IPS DF 6.9 (cell line): ENCODE measurements around the gene SMLR1.

ENCODE experiments used
- DNase-seq: peaks from one replicate; pipeline ENCODE4 v3.0.0-alpha.2; 2013; ENCODE audit warnings: low read depth, low spot score
- H3K27ac ChIP-seq: one replicate; pipeline ENCODE4 v1.5.1; 2013; ENCODE audit warnings: low read length, control low read depth
- H3K27me3 ChIP-seq: 2 replicates; pipeline ENCODE4 v1.6.1; 2013; ENCODE audit warnings: mild to moderate bottlenecking, low read length; ENCODE audit not compliant: control insufficient read depth, insufficient read depth
- H3K36me3 ChIP-seq: 2 replicates; pipeline ENCODE4 v1.6.1; 2013; ENCODE audit warnings: low read length; ENCODE audit not compliant: control insufficient read depth, insufficient read depth
- H3K4me1 ChIP-seq: 2 replicates; pipeline ENCODE4 v1.6.1; 2013; ENCODE audit warnings: low read length; ENCODE audit not compliant: control insufficient read depth, insufficient read depth
- H3K4me3 ChIP-seq: 2 replicates; pipeline ENCODE4 v1.5.1; 2013; ENCODE audit warnings: mild to moderate bottlenecking, low read length
- H3K9me3 ChIP-seq: 2 replicates; pipeline ENCODE4 v1.6.1; 2013; ENCODE audit warnings: low read length, inconsistent platforms; ENCODE audit not compliant: control insufficient read depth, insufficient read depth
- WGBS: extraction: QIAGEN DNeasy Blood & Tissue Kit; methylation state at CpG from one replicate; pipeline ENCODE4 v1.1.7; 2013; ENCODE audit warnings: mixed read lengths, missing lambda C conversion rate; ENCODE audit not compliant: insufficient read length, insufficient coverage; 5-methylcytosine and 5-hydroxymethylcytosine counted together

The SMLR1 gene

DNA sequence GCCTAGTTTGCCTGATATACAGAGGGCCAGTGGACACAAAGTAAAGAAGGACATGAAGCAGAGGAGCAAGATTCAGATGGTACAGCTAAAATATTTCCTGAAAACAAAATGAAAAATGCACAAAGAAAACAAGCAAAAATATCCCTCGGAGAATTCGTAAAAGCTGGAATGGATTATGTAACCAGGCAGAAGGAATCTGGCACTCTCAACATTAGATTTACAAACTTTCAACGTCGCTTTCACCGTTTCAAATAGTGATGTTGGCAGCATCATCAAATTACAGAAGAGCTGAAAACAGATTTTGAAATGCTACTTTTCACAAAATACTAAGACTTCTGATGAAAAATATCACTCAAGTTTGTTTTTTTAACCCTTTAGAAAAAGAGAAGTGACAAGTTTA is 11.7 kb downstream of the SMLR1 start:
- DNase-seq = no peak
- H3K4me3 ChIP-seq = no peak overlapping the region
- WGBS = no CpG with 5 or more reads among the region's 5 CpGs

DNA sequence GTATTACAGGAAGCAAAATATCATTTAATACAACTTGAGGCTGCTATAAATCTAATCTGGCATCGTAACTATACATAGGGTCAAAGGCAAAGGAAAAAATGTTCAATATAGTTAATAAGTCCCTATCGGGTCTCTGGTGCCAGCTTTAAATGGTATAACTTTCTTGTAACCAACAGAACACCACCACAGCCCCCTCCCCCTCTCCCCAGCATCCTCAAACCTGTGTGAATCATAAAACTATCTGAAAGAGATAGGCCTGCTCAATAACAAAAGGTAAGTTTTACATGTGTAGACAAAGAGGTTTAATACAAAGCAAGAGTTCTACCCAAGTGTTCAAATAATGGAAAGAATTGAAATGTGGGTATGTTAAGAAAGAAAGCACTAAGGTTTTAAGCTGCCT is 12.2 kb downstream of the SMLR1 start:
- WGBS = no CpG with 5 or more reads among the region's 2 CpGs
- no peak for DNase-seq
- H3K27ac ChIP-seq = no peak overlapping the region

More for the DNA sequence above, 11.7 kb downstream of the SMLR1 start:
- Histone ChIP-seq H3K27me3 (no peaks in the 10 kb centered on the region), H3K27ac (no peak overlapping the region), H3K4me1 (peaks cover 1% of the 10 kb centered on the region; the same call in 1 of the 2 replicates), H3K9me3 (no peaks in the 10 kb centered on the region), H3K36me3 (no peaks in the 10 kb centered on the region)

DNA sequence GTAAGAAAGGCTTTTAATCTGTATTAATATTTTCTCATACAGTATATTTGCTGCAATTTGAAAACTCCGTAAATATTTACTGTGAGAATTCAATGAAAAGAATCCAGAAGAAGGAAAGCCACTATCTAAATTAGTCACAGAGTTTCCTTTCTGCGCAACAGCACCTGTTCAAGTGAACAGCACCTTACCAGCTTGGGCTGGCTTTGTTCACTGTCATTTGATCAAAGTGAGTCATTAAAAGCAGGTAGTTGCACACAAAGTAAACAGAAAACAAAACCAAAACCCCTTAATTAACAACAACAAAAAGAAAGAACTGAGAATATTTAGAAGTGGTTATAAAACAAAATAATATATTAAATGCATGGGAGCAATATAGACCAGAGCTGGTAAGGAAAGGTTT is 12.8 kb downstream of the SMLR1 start:
- DNase-seq = no peak
- no peak overlapping the region for H3K4me3 ChIP-seq
- H3K27me3 ChIP-seq = no peaks in the 10 kb centered on the region
- H3K4me1 ChIP-seq = peaks cover 1% of the 10 kb centered on the region; the same call in 1 of the 2 replicates
- H3K27ac ChIP-seq = no peak overlapping the region
- H3K9me3 ChIP-seq = no peaks in the 10 kb centered on the region
- WGBS = no CpG with 5 or more reads among the region's 2 CpGs
- H3K36me3 ChIP-seq = no peaks in the 10 kb centered on the region

More for the DNA sequence above, 12.2 kb downstream of the SMLR1 start:
- H3K9me3 ChIP-seq = no peaks in the 10 kb centered on the region
- H3K4me1 ChIP-seq = peaks cover 1% of the 10 kb centered on the region; the same call in 1 of the 2 replicates
- H3K27me3 ChIP-seq = no peaks in the 10 kb centered on the region
- H3K36me3 ChIP-seq = no peaks in the 10 kb centered on the region
- H3K4me3 ChIP-seq = no peak overlapping the region

DNA sequence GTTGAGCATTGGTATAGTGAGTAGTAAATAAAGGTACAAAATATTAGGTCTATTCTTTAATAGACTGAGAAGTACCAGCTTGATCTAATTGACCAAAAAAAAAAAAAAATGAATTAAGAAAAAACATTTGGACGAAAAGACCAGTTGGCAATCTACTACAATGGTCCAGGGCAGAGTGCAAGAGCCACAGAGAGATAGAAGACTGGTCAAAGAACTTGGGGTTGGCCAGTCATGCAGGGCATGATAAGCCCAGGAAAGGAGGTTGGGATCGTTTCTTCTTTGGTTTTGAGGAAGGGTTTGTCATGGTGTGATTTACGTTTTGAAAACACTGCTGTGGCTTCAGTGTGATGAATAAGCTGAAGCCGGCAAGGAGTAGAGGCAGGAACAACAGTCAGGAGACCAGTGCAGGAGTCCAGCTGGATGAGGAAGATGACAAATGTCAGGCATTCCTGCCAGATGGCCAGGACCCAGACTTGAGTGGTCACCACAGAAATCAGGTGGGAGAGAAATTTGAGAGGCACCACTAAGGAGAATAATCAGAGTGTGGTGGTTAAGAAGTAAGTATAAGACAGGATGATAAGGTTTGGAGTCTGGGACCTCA is 14.0 kb downstream of the SMLR1 start:
- DNase-seq = no peak
- no CpG with 5 or more reads among the region's 4 CpGs for WGBS
- Histone ChIP-seq H3K27me3 (no peaks in the 10 kb centered on the region), H3K27ac (no peak overlapping the region), H3K4me3 (no peak overlapping the region), H3K9me3 (no peaks in the 10 kb centered on the region), H3K36me3 (no peaks in the 10 kb centered on the region), H3K4me1 (peaks cover 1% of the 10 kb centered on the region; the same call in 1 of the 2 replicates)

DNA sequence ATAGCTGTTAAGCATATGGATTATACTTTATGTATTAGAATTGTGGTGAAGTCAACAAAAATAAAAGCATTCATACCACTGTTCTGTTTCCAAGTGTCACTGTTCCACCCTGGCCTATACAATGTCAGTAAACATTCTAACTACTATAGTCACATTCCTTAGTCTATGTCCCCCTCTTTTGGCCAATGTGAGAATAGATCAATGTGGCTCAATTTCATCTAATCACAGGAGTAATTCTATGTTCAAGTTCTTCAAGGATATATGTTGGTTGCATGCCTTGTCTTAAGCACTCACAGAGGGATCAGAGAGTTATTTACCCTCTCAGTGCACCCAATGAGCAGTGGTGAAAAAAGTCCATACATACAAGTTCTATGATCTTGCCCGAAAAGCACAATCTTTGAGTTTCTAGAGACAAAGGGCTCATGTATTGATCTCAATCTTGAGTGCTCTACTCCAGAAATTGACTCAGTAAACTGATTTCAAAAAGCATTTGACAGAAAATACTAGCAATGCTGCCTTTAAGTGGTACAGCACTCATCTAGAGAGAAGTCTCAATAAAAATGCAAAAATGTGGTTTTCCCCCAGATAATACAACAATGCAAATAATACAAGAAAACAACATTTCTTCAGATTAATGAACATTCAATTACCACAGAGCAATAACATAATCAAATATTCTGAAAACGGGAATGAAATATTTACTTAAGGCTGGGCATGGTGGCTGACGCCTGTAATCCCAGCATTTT is 16.5 kb downstream of the SMLR1 start:
- Histone ChIP-seq H3K4me1 (peaks cover 1% of the 10 kb centered on the region; the same call in 1 of the 2 replicates), H3K27ac (no peak overlapping the region), H3K9me3 (no peaks in the 10 kb centered on the region), H3K27me3 (no peaks in the 10 kb centered on the region), H3K4me3 (no peak overlapping the region), H3K36me3 (no peaks in the 10 kb centered on the region)
- WGBS = no CpG with 5 or more reads among the region's 3 CpGs
- no peak for DNase-seq

DNA sequence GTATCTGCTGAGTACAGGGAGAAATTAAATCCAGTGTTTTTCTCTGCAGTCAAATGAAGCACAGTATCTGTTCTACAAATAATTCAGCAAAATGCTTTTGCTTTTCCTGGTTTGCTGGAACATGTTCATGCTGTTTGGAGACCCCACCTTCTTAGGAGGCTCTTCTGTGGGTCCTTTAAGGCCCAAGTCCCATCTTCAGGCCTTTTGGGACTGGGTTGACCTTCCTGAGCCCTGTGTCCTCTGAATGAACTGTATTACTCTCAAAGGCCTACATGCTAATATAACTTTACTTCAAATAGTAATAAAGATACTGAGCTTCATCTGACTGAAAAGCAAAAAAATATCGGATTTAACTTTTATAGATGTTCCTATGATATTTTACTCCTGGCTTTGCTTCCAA is 19.3 kb downstream of the SMLR1 start:
- no peaks in the 10 kb centered on the region for H3K36me3 ChIP-seq
- no peak overlapping the region for H3K27ac ChIP-seq
- H3K9me3 ChIP-seq = no peaks in the 10 kb centered on the region
- whole genome bisulfite sequencing = no CpG with 5 or more reads among the region's 1 CpG
- DNase-seq = no peak
- H3K4me3 ChIP-seq = no peak overlapping the region
- no peaks in the 10 kb centered on the region for H3K27me3 ChIP-seq
- H3K4me1 ChIP-seq = no peaks in the 10 kb centered on the region

DNA sequence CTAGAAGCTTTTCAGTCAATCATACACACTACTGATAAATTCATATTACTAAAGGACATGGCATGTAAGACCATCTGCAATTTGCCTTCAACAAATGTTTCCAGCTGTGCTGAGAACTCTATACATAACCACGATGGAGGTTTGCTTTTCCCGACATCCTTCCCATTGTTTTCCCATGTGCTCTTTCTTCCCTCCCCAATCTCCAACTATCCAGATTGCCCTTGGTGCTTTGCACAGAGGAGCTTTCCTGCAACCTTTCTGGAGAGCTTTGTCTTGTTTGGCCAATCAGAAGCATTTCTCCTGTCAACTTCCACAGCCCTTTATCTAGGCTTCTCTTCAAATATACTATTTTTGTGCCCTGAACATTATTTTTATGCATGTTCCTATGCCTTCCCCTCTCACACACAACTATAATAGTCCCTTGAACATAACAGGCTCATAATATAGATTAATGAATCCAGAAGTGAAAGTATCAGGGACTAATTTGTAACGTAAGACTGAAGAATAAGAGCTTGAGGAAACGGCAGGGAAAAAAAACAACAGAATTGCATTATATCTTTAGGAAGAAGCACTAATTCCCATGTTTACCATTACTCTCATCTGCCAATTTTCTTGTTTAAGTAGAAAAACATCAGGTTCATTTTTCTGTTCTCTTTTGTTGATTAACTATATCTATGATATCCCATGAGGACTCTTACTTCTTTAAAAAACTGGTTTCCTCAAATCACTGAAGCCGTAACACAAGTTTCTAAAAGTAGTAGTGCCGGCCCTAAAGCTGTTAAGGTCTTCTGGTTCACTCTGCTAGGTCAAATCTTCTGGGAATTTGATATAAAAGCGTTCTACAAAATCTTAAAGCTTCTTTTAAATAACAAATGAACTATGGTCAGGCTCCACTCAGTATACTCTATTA is 20.1 kb downstream of the SMLR1 start:
- H3K4me3 ChIP-seq = no peak overlapping the region
- no CpG with 5 or more reads among the region's 7 CpGs for WGBS
- H3K4me1 ChIP-seq = no peaks in the 10 kb centered on the region
- H3K9me3 ChIP-seq = no peaks in the 10 kb centered on the region
- no peak for DNase-seq
- no peaks in the 10 kb centered on the region for H3K36me3 ChIP-seq
- H3K27ac ChIP-seq = no peak overlapping the region
- H3K27me3 ChIP-seq = no peaks in the 10 kb centered on the region

DNA sequence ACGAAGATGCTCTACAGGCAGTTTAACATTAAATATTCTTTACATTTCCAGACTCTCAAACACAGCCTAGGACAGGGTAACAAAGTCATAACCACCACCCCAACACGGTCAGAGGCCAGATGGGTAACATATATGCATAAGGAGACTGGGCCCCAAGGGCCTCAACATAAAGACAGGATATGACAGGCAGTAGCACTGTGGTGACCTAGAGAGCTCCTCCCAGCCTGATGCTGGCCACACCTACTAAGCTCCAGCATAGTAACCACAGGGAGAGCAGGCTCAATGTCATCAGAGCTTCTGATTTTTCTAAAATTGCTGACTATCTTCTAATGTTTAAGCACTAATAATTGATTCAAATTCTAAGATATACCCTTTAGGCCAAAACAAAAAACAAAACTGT is 21.7 kb downstream of the SMLR1 start:
- no peak for DNase-seq
- WGBS = no CpG with 5 or more reads among the region's 2 CpGs
- no peak overlapping the region for H3K27ac ChIP-seq
- H3K9me3 ChIP-seq = no peaks in the 10 kb centered on the region
- no peaks in the 10 kb centered on the region for H3K4me1 ChIP-seq
- H3K27me3 ChIP-seq = no peaks in the 10 kb centered on the region
- no peaks in the 10 kb centered on the region for H3K36me3 ChIP-seq
- no peak overlapping the region for H3K4me3 ChIP-seq

DNA sequence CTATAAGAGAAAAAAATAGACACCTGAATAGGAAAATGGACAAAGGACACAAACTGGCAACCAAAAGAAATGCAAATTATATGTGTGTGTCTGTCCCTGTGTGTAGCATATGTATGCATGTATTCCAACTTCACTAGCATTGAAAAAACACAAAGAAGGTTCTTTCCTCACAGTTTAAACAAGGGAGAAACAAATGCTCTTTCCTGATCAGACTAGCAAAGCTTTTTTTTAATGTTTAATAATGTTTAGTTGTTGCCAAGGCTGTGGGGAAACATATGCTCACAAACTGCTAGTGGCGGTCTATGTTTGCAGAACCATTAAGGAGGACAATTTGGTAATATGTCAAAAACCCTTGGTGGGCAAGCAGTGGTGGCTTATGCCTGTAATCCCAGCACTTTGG is 22.4 kb downstream of the SMLR1 start:
- Histone ChIP-seq H3K27ac (no peak overlapping the region), H3K4me3 (no peak overlapping the region), H3K36me3 (no peaks in the 10 kb centered on the region), H3K4me1 (no peaks in the 10 kb centered on the region), H3K27me3 (no peaks in the 10 kb centered on the region), H3K9me3 (no peaks in the 10 kb centered on the region)
- WGBS = no CpG with 5 or more reads among the region's 1 CpG
- DNase-seq = no peak

DNA sequence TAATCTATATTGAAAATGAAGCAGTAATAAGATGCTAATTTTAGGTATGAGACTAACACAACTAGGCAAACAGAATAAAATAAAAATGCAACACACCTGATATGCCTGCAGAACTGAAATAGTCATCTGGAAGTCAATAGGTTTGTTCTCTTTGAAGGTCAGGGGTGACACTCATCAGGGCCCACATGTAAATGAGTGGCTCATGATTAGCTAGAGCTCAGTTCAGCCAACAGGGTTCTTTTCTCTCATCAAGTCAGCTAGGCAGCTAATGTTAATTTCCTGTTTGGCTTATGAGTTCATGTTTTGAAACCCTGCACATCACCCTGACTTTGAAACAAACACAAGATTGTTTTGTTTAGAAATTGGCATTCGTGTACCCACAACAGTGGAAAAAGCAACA is 23.8 kb downstream of the SMLR1 start:
- H3K4me1 ChIP-seq = no peaks in the 10 kb centered on the region

More for the DNA sequence above, 23.8 kb downstream of the SMLR1 start:
- Histone ChIP-seq H3K9me3 (no peaks in the 10 kb centered on the region), H3K36me3 (no peaks in the 10 kb centered on the region), H3K27ac (no peak overlapping the region), H3K4me3 (no peak overlapping the region), H3K27me3 (no peaks in the 10 kb centered on the region)
- WGBS = no CpG with 5 or more reads among the region's 1 CpG
- DNase-seq = no peak
